K562 (cell line): ENCODE data around the gene CLSTN2. TPM values are rescaled to one million over a fixed set of nuclear protein-coding genes. Genes with fewer than 3 reads are reported as not detected.

Experiments
- ATAC-seq: fragments of 200-7000 bp; cut with Tn5 transposase; 3 replicates; pipeline ENCODE4 v1.9.1; 2020; ENCODE audit warnings: moderate library complexity
- BruUV-seq: library from RNA; stranded (reverse); fragments of 400-500 nt; replicated peaks from 2 replicates; lab custom pipeline; 2021; lab: Mats Ljungman, UMichigan
- CTCF ChIA-PET: fragments of 300-600 bp; formaldehyde crosslinking; extraction: SDS; loops from one replicate; lab custom pipeline; 2021; ENCODE audit warnings: low intra/inter-chr PET ratio; lab: Yijun Ruan, JAX
- POLR2A ChIA-PET: fragments of 300-600, 350-650 bp; sonication (Branson Sonifier 250); formaldehyde crosslinking; extraction: SDS; loops from one replicate; lab custom pipeline; 2021; ENCODE audit warnings: antibody characterized with exemption, inconsistent platforms; lab: Yijun Ruan, JAX
- DNase-seq, 4 experiments: peaks; one replicate each; pipeline versions ENCODE4 v3.0.0 to v3.0.0-alpha.2; 2011 to 2018; ENCODE audit warnings: low spot score in 3 of 4, mixed read lengths in 3 of 4; ENCODE audit errors: extremely low read depth in 1 of 4
- FAIRE-seq: peaks from 2 replicates; lab custom pipeline; 2011; peaks lifted over from hg19 to GRCh38; lab: Jason Lieb, UNC
- H2AFZ ChIP-seq: 2 replicates; pipeline ENCODE4 v1.6.0; 2011; ENCODE audit warnings: low read depth, low read length, control low read depth, inconsistent platforms
- H3K27ac ChIP-seq: fragments of 200-600 bp; 3 replicates; pipeline ENCODE4 v1.8.0; 2011; ENCODE audit warnings: low read depth, mild to moderate bottlenecking, control low read depth, inconsistent platforms, low read length, moderate library complexity, mixed read lengths; ENCODE audit errors: extremely low read depth
- H3K27me3 ChIP-seq, 2 experiments: fragments of 300-600 bp in 1 of 2; 2 replicates in 1 of 2; 3 replicates in 1 of 2; pipeline versions ENCODE4 v1.6.0 to v1.8.0; 2011; ENCODE audit warnings: inconsistent platforms in 2 of 2, low read length in 2 of 2, mild to moderate bottlenecking in 1 of 2, mixed read lengths in 1 of 2, moderate library complexity in 1 of 2; ENCODE audit not compliant: control insufficient read depth in 2 of 2, insufficient read depth in 2 of 2
- H3K36me3 ChIP-seq: fragments of 300-600 bp; 3 replicates; pipeline ENCODE4 v1.8.0; 2011; ENCODE audit warnings: mild to moderate bottlenecking, low read length, inconsistent platforms; ENCODE audit not compliant: control insufficient read depth, insufficient read depth
- H3K4me1 ChIP-seq, 2 experiments: fragments of 200-600 bp in 1 of 2; replicated peaks in 1 of 2; 2 replicates in 1 of 2; 3 replicates in 1 of 2; pipeline versions ENCODE4 v1.5.1 to v1.8.0; 2011; ENCODE audit warnings: inconsistent platforms in 2 of 2, low read length in 2 of 2, mild to moderate bottlenecking in 1 of 2, mixed read lengths in 1 of 2, moderate library complexity in 1 of 2; ENCODE audit not compliant: control insufficient read depth in 2 of 2, insufficient read depth in 2 of 2
- H3K4me2 ChIP-seq: 2 replicates; pipeline ENCODE4 v1.6.1; 2011; ENCODE audit warnings: low read length, control low read depth, inconsistent platforms, mixed read lengths; ENCODE audit not compliant: insufficient read depth
- H3K4me3 ChIP-seq: fragments of 200-600 bp; sonication (generic), shearing (Covaris generic); 2 replicates; pipeline ENCODE4 v1.5.1; 2016; ENCODE audit warnings: control low read depth, inconsistent platforms
- H3K79me2 ChIP-seq: fragments of 200-600 bp; 3 replicates; pipeline ENCODE4 v1.8.0; 2011; ENCODE audit warnings: low read length, inconsistent platforms; ENCODE audit not compliant: control insufficient read depth, insufficient read depth
- H3K9ac ChIP-seq, 2 experiments: 2 replicates each; pipeline versions ENCODE4 v1.6.0 to v1.6.1; 2011; ENCODE audit warnings: low read depth in 2 of 2, low read length in 2 of 2, control low read depth in 1 of 2, inconsistent platforms in 1 of 2, mild to moderate bottlenecking in 1 of 2, mixed read lengths in 1 of 2; ENCODE audit not compliant: insufficient read depth in 1 of 2
- H3K9me1 ChIP-seq: one replicate; pipeline ENCODE4 v1.6.0; 2011; ENCODE audit warnings: inconsistent platforms, mild to moderate bottlenecking, low read length, moderate library complexity; ENCODE audit not compliant: control insufficient read depth, insufficient read depth
- H3K9me3 ChIP-seq: replicated peaks from 2 replicates; pipeline ENCODE4 v1.5.1; 2011; ENCODE audit warnings: low read depth, low read length, inconsistent platforms; ENCODE audit not compliant: control insufficient read depth, insufficient read depth
- H4K20me1 ChIP-seq: replicated peaks from 2 replicates; pipeline ENCODE4 v1.6.1; 2011; ENCODE audit warnings: low read length, inconsistent platforms, mixed read lengths; ENCODE audit not compliant: control insufficient read depth, insufficient read depth
- BRD9 ChIP-seq: fragments of 450-650 bp; IDR thresholded peaks from 2 replicates; pipeline ENCODE4 v1.6.1; 2018; ENCODE audit warnings: low read depth; ENCODE audit not compliant: partially characterized antibody
- CREBBP ChIP-seq: IDR thresholded peaks from one replicate; pipeline ENCODE4 v1.6.1; 2012; ENCODE audit warnings: low read depth, mild to moderate bottlenecking, control low read depth, inconsistent platforms, low read length
- GABPB1 ChIP-seq: sonication (generic); formaldehyde crosslinking; IDR thresholded peaks from 2 replicates; pipeline ENCODE4 v1.8.0; 2022; ENCODE audit warnings: mild to moderate bottlenecking, missing genetic modification reagents
- GTF2E2 ChIP-seq: fragments of 200-800 bp; sonication (Bioruptor generic); IDR thresholded peaks from 2 replicates; pipeline ENCODE4 v1.6.1; 2016; ENCODE audit warnings: missing genetic modification characterization, missing compliant biosample characterization
- HEY1 ChIP-seq: fragments of 250-450 bp; sonication (Bioruptor Pico); IDR thresholded peaks from 2 replicates; pipeline ENCODE4 v1.5.0; 2020; ENCODE audit warnings: mild to moderate bottlenecking, moderate library complexity, borderline replicate concordance
- PHF8 ChIP-seq: fragments of 200-600 bp; sonication (generic); IDR thresholded peaks from 2 replicates; pipeline ENCODE4 v1.6.1; 2012; ENCODE audit warnings: mixed run types, mild to moderate bottlenecking, inconsistent platforms, low read length, moderate library complexity, borderline replicate concordance
- SIN3B ChIP-seq: fragments of 450-650 bp; IDR thresholded peaks from 2 replicates; pipeline ENCODE4 v1.6.1; 2017; ENCODE audit warnings: low read depth, mild to moderate bottlenecking, moderate library complexity
- TFAM ChIP-seq: fragments of 250-450 bp; sonication (Bioruptor Pico); conservative IDR thresholded peaks from 2 replicates; pipeline ENCODE4 v1.5.0; 2021; ENCODE audit warnings: mild to moderate bottlenecking, moderate library complexity
- TRIM24 ChIP-seq, 2 experiments: fragments of 450-650 bp; IDR thresholded peaks; 2 replicates each; pipeline ENCODE4 v1.6.1; 2016
- ZNF318 ChIP-seq, 2 experiments: fragments of 450-650 bp; IDR thresholded peaks; 2 replicates each; pipeline ENCODE4 v1.6.1; 2016; ENCODE audit warnings: mild to moderate bottlenecking in 2 of 2, borderline replicate concordance in 1 of 2, low read depth in 1 of 2, moderate library complexity in 1 of 2
- ZNF445 ChIP-seq: fragments of 250-450 bp; sonication (Bioruptor Pico); IDR thresholded peaks from 2 replicates; pipeline ENCODE4 v1.4.0; 2020; ENCODE audit warnings: low read depth, mild to moderate bottlenecking, moderate library complexity
- ZNF655 ChIP-seq: fragments of 250-450 bp; sonication (Bioruptor Pico); IDR thresholded peaks from 2 replicates; pipeline ENCODE4 v1.5.0; 2021
- ZNF668 ChIP-seq: fragments of 250-450 bp; sonication (Bioruptor Pico); IDR thresholded peaks from 2 replicates; pipeline ENCODE4 v1.8.0; 2022; ENCODE audit warnings: mild to moderate bottlenecking, inconsistent platforms
- WGBS: fragments of 100-300 bp; shearing (Covaris generic); methylation state at CpG from one replicate; pipeline ENCODE4 v1.1.6; 2016; ENCODE audit warnings: low coverage, mixed read lengths; ENCODE audit not compliant: insufficient coverage; ENCODE audit errors: missing lambda C conversion rate; 5-methylcytosine and 5-hydroxymethylcytosine counted together
- in situ Hi-C: fragments of 300-500 bp; cut with MboI; formaldehyde crosslinking; loops from 4 replicates; pipeline ENCODE4 v1.15.0; 2018; ENCODE audit warnings: inconsistent platforms, mixed read lengths
- intact Hi-C: fragments of 100-400 bp; cut with micrococcal nuclease; formaldehyde crosslinking; loops from 2 replicates; pipeline ENCODE4 v1.14.2; 2022
- polyA plus RNA-seq, 8 experiments: library from polyadenylated mRNA; depleted of rRNA in 4 of 8; stranded (reverse) in 5 of 8; unstranded in 3 of 8; fragments of >200 nt; fragmentation: Nextera tagmentation in 2 of 8; fragmentation: Illumina TruSeq in 1 of 8; extraction: Ambion mirVana in 2 of 8; extraction: Trizol in 1 of 8; gene quantifications; 2 replicates each; pipeline versions ENCODE4 v1.2.1 to v1.2.3, GENCODE V29; 2011 to 2014; ENCODE audit warnings: inconsistent platforms in 1 of 8, missing spikeins in 1 of 8
- total RNA-seq, 7 experiments: library from RNA; depleted of rRNA in 6 of 7; stranded (reverse); fragments of >200 nt in 6 of 7; fragmentation: Illumina TruSeq in 2 of 7; extraction: Trizol in 2 of 7; gene quantifications; 2 replicates each; pipeline versions ENCODE4 v1.2.1 to v1.2.3, GENCODE V29; 2011 to 2021; ENCODE audit warnings: low replicate concordance in 1 of 7

CLSTN2 gene
- total and polyA plus RNA-seq, 9 of the 15 experiments (the other 6 are each of a cell fraction or from before 2014, with no cell fraction given), result 0.02 to 0.04 (median 0.04) TPM; not detected in 6

- Histone ChIP-seq H2AFZ (no peak overlapping the region), H3K4me1 (no peaks in the 10 kb centered on the region), H3K9me1 (no peaks in the 10 kb centered on the region), H3K36me3 (no peaks in the 10 kb centered on the region), H3K27me3 (no peaks in the 10 kb centered on the region), H3K79me2 (no peaks in the 10 kb centered on the region), H4K20me1 (no peaks in the 10 kb centered on the region), H3K9me3 (no peaks in the 10 kb centered on the region), H3K4me3 (no peak overlapping the region)
- ChIA-PET CTCF (no interaction called here), POLR2A (no interaction called here)
- no peak for ATAC-seq
- no TSS peak for BruUV-seq
- DNase-seq, result no peak
- 0% methylated on average over 2 of the region's 2 CpGs for WGBS
- FAIRE-seq, result no peak
- TF ChIP-seq BRD9 (no peak), TRIM24 (IDR thresholded peaks at IDR 0.05) (no peak), ZNF655 (CRISPR knock-in tag) (no peak), ZNF318 (IDR thresholded peaks at IDR 0.05; ENCODE audit: borderline replicate concordance in 1 of 2, low read depth in 1 of 2) (no peak), HEY1 (CRISPR knock-in tag) (no peak), GABPB1 (CRISPR knock-in tag) (no peak), ZNF668 (CRISPR knock-in tag) (no peak), SIN3B (no peak), GTF2E2 (tag) (no peak), TFAM (CRISPR knock-in tag) (no peak), PHF8 (no peak), CREBBP (no peak), ZNF445 (no peak)
- TF ChIP-seq, all 486 proteins: peak for 0
- in situ Hi-C loops, result no loop called here
- H3K27ac ChIP-seq, result no peak overlapping the region
- intact Hi-C loops, result no loop called here
- no peak overlapping the region for H3K9ac ChIP-seq
- H3K4me2 ChIP-seq, result no peak overlapping the region
Observed at GRCh38 chr3:140530131-140530530, 595.1 kb downstream of the CLSTN2 start.
